GM18505 (cell line): ENCODE data around the gene IRF7.

ENCODE experiments used
- ATAC-seq: cut with Tn5 transposase; IDR thresholded peaks from one replicate; pipeline ENCODE4 v1.9.1; 2021; ENCODE audit not compliant: unreplicated experiment
- POLR2A ChIP-seq: IDR thresholded peaks from 4 replicates; pipeline ENCODE4 v1.6.1; 2011; ENCODE audit warnings: borderline replicate concordance; ENCODE audit not compliant: insufficient read depth, insufficient read length; ENCODE audit errors: extremely low read depth

The IRF7 gene

DNA sequence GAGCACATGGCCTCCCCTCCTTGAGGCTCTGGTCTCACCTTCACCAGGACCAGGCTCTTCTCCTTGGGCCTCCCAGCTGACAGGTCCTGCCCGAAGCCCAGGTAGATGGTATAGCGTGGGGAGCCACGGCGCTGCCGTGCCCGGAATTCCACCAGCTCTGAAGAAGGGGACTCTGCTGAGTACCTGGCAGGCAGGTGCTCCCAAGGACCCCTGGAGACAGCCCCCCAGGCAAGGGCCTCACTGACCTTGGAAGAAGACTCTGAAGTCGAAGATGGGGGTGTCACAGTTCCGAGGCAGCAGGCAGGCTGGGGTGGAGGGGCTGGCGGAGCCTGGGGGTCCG lies 2.8 kb downstream of the IRF7 start:
- no peak for ATAC-seq
- no peak for TF ChIP-seq POLR2A

DNA sequence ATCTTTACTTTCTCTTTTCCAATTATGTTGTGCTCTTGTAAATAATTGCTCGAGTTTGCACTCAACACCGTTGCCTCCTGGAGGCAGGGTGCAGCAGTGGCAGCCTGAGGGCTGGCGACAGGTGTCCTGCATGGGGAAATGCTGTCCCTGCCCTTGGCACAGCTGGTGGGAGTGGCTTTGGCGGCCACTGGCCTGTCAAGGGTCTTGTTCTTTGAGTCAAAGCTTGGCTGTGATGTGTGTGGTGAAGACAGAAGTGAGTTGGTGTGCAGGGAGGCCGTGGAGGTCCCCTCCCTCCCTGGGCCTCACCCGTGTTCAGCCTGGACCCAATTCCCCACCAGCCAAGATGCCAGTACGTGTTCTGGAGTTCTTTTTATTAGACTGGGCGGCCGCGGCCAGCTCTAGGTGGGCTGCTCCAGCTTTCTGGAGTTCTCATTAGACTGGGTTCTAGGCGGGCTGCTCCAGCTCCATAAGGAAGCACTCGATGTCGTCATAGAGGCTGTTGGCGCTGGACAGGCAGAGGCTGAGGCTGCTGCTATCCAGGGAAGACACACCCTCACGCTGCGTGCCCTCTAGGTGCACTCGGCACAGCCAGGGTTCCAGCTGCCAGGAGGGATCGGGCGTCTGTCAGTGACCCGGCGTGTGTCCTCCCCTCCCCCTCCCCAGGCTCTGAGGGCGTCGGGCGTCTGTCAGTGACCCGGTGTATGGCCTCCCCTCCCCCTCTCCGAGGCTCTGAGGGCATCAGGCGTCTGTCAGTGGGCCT lies 3.4 kb downstream of the IRF7 start:
- TF ChIP-seq POLR2A: peak; percentile 35
- ATAC-seq: no peak

DNA sequence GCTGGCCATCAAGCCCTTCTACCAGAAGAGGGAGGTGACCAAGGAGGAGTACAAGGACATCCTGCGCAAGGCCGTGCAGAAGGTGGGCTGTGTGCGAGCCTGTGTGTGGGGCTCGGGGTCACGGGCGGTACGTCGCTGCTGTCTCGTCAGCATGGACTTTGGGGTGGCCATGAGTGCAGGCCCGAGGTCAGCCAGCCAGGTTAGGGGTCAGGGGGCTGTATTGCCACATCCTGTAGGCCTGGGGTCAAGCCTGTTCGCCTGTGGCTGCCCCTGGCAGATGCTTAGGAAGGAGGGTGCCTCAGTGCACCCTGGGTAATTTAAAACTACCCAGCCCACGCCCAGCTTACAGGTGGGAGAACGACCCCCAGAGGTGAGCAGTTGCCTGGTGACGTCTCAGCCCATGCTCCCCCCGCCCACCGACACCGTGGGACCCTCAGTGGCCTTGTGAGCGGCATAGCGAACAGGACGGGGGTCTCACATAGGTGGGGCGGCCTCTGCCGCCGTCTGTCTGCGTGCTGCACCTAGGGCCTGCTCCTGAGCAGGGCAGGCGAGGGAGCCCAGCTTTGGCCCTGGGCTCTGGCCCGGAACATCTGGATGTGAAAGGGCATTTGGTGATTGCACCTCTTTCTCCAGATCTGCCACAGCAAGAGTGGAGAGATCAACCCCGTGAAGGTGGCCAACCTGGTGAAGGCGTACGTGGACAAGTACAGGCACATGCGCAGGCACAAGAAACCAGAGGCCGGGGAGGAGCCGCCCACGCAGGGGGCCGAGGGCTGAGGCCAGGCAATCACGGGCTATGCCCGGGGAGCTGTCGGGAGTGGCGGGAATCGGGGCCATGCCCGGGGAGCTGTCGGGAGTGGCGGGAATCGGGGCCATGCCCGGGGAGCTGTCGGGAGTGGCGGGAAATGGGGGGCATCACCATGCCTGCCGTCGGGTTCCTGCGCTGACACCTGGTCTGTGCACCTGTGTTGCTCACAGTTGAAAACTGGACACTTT lies 4.5 kb downstream of the IRF7 start:
- TF ChIP-seq POLR2A: peak; percentile 60
- ATAC-seq: no peak

DNA sequence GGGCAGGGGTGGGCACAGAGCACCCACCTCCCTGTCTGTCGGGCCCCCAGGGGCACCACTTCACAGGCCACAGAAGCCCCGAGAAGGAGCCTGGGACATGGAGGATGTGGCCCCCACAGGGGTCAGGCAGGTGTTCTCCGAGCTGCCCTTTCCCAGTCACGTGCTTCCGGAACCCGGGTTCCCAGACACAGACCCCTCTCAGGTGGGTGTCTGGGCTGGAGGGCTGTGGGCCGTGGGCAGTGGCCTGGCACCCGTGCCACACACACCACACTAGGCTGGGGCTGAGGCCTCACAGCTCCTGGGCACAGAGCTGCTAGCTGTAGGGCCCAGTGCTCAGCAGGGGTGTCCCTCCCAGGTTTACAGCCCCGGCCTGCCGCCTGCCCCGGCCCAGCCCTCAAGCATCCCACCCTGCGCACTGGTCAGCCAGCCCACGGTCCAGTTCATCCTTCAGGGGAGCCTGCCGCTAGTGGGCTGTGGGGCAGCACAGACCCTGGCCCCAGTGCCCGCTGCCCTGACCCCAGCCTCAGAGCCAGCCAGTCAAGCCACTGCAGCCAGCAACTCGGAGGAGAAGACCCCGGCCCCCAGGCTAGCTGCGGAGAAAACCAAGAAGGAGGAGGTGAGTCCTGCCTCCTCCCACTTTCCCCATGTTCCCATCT lies 5.5 kb downstream of the IRF7 start:
- TF ChIP-seq POLR2A: no peak
- ATAC-seq: no peak

DNA sequence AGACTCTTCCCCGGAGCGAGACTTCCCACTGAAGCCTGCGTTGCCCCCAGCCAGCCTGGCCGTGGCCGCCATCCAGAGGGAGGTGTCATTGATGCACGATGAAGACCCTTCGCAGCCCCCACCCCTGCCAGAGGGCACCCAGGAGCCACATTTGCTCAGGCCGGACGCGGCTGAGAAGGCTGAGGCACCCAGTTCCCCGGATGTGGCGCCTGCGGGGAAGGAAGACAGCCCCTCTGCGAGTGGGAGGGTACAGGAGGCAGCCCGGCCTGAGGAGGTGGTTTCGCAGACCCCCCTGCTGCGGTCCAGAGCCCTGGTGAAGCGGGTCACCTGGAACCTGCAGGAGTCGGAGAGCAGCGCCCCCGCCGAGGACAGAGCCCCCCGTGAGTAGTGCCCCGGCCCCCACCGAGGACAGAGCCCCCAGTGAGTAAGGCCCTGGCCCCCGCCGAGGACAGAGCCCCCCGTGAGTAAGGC lies 6.4 kb downstream of the IRF7 start:
- no peak for ATAC-seq
- no peak for TF ChIP-seq POLR2A

DNA sequence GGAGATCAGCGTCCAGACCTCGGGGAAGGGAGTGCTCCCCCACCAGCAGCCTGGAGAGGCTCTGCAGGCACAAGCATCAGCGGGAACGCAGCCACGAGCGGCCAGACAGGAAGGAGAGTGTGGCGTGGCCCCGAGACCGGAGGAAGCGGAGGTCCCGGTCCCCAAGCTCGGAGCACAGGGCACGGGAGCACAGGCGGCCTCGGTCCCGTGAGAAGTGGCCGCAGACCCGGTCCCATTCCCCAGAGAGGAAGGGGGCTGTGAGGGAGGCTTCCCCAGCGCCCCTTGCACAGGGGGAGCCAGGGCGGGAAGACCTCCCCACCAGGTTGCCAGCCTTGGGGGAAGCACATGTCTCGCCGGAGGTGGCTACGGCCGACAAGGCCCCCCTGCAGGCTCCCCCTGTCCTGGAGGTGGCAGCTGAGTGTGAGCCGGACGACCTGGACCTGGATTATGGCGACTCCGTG lies 6.9 kb downstream of the IRF7 start:
- no peak for ATAC-seq
- TF ChIP-seq POLR2A: no peak

DNA sequence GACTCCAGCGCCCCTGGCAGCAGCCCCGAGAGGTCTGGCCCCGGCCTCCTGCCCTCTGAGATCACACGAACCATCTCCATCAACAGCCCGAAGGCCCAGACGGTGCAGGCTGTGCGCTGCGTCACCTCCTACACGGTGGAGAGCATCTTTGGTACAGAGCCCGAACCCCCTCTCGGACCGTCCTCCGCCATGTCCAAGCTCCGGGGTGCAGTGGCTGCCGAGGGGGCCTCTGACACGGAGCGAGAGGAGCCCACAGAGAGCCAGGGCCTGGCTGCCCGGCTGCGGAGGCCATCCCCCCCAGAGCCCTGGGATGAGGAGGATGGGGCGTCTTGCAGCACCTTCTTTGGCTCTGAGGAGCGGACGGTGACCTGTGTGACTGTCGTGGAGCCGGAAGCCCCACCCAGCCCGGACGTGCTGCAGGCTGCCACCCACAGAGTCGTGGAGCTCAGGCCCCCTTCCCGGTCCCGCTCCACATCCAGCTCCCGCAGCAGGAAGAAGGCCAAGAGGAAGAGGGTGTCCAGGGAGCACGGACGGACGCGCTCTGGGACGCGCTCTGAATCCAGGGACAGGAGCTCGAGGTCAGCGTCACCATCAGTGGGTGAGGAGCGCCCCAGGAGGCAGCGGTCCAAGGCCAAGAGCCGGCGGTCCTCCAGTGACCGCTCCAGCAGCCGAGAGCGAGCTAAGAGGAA lies 7.6 kb downstream of the IRF7 start:
- TF ChIP-seq POLR2A: no peak
- no peak for ATAC-seq

DNA sequence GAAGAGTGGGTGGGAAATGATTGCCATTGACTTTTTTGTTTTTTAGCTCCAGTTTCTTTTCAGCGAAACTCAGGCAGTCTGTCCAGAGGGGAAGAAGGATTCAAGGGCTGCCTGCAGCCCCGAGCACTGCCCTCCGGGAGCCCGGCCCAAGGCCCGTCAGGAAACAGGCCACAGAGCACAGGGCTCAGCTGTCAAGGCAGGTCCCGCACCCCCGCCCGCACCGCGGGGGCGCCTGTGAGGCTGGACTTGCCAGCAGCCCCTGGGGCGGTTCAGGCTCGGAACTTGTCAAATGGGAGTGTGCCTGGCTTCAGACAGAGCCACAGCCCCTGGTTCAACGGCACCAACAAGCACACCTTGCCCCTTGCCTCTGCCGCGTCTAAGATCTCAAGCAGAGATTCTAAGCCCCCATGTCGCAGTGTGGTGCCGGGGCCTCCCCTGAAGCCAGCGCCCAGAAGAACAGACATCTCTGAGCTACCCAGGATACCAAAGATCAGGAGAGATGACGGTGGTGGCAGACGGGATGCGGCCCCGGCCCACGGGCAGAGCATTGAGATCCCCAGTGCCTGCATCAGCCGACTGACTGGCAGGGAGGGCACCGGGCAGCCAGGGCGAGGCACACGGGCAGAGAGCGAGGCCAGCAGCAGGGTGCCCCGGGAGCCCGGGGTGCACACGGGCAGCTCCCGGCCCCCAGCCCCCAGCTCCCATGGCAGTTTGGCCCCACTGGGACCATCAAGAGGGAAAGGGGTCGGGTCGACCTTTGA lies 8.6 kb downstream of the IRF7 start:
- no peak for TF ChIP-seq POLR2A
- no peak for ATAC-seq

DNA sequence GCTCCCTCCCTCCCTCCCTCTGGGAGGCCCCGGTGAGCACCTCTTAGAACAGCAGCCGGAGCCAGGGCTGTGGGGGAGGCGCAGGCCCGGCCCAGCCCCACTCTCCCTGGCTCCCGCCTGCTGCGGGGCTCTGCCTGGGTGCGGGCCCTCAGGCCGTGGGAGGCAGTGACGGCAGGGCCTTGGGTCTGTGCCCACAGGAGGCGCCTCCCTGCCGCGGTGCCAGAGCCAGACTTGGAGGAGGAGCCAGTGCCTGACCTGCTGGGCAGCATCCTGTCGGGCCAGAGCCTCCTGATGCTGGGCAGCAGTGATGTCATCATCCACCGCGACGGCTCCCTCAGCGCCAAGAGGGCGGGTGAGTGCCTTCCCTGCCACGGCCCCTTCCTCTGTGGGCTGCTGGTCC lies 9.5 kb downstream of the IRF7 start:
- no peak for TF ChIP-seq POLR2A
- no peak for ATAC-seq

DNA sequence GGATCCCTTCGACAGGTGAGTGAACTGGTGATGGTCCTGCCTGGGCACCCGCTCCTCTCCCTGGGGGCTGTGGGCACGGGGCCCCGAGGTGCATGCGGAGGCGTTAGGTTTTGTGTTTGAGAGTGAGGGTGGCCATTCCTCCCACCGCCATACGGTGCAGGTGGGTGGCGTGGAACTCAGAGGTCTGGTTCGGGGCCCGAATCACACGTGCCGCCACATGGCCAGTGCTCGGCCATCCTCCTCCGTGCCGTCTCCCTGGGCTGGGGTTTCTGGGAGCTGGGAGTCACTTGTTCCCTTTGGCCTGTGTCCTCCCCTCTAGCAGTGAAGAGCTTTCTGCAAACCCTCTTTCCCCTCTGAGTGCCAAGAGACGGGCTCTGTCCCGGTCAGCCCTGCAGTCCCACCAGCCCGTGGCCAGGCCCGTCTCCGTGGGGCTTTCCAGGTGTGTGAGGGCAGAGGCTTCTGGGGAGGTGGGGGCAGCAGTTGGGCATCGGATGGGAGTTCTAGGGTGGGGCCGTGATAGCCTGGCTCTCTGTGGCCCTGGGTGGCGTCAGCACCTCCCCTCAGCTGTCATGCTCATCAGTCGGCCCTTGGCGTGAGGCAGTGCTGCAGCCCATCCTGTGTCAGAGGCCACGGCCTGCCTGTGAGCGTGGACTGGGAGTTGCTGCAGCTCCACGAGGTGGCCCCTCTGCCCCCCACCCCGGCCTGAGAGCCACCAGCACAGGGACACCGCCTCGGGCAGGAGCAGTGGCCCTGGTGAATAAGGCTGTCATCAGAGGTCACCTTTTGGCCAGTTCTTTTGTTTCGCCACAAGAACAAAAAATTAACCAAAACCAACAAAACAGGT lies 10.2 kb downstream of the IRF7 start:
- no peak for ATAC-seq
- no peak for TF ChIP-seq POLR2A

DNA sequence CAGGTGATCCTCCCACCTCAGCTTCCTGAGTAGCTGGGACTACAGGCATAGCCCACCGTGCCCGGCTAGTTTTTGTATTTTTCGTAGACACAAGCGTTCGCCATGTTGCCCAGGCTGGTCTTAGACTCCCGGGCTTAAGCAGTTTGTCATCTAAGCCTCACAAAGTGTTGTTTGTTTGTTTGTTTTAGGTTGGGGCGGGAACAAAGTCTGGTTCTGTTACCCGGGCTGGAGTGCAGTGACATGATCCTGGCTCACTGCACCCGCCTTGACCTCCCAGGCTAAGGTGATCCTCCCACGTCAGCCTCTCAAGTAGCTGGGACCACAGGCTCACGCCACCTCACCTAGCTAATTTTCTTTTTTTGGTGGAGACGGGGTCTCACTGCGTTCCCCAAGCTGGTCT lies 12.6 kb downstream of the IRF7 start:
- ATAC-seq: no peak
- TF ChIP-seq POLR2A: no peak
